HCT116 (cell line): Measurements from ENCODE around the gene MED9. TPM values are rescaled to one million over a fixed set of nuclear protein-coding genes. Genes with fewer than 3 reads are reported as not detected.

Source experiments
- ATAC-seq: fragments of 200-7000 bp; cut with Tn5 transposase; 2 replicates; pipeline ENCODE4 v1.9.1; 2020; ENCODE audit warnings: mild to moderate bottlenecking, moderate library complexity
- BruUV-seq: library from RNA; stranded (reverse); fragments of 400-500 nt; replicated peaks from 2 replicates; lab custom pipeline; 2021; lab: Mats Ljungman, UMichigan
- CTCF ChIA-PET: fragments of 300-600 bp; sonication (Branson Sonifier 250); formaldehyde crosslinking; loops from one replicate; lab custom pipeline; 2021; ENCODE audit warnings: antibody characterized with exemption; lab: Charles Lee
- POLR2A ChIA-PET: fragments of 300-600, 350-600 bp; sonication (Branson Sonifier 250); formaldehyde crosslinking; loops from one replicate; lab custom pipeline; 2021; ENCODE audit warnings: antibody characterized with exemption; lab: Charles Lee
- RAD21 ChIA-PET, 2 experiments: fragments of 300-600 bp; sonication (Branson Sonifier 250); formaldehyde crosslinking; loops; one replicate each; lab custom pipeline; 2023; ENCODE audit warnings: low total read pairs in 2 of 2; ENCODE audit not compliant: uncharacterized antibody in 2 of 2, unreplicated experiment in 2 of 2, low non-redundant PET in 1 of 2; lab: Charles Lee
- DNase-seq: peaks from one replicate; pipeline ENCODE4 v3.0.0-alpha.2; 2010; ENCODE audit warnings: low read depth, low spot score
- H2AFZ ChIP-seq: fragments of 200-600 bp; shearing (Covaris generic), sonication (generic); 2 replicates; pipeline ENCODE4 v1.6.1; 2017; ENCODE audit warnings: low read depth, mixed run types, mixed read lengths, antibody characterized with exemption, low read length; ENCODE audit not compliant: poor library complexity, severe bottlenecking
- H3K27ac ChIP-seq: 2 replicates; pipeline ENCODE4 v1.5.1; 2012; ENCODE audit warnings: low read depth, low read length
- H3K27me3 ChIP-seq: fragments of 200-600 bp; sonication (generic); 2 replicates; pipeline ENCODE4 v1.6.1; 2016; ENCODE audit warnings: mixed run types, low read length, mixed read lengths; ENCODE audit not compliant: insufficient read depth
- H3K36me3 ChIP-seq, 2 experiments: fragments of 200-500 bp in 1 of 2; fragments of 200-600 bp in 1 of 2; sonication (Bioruptor generic) in 1 of 2; sonication (generic) in 1 of 2; 2 replicates each; pipeline versions ENCODE4 v1.5.1 to v1.6.1; 2014 to 2016; ENCODE audit warnings: low read length in 2 of 2, inconsistent platforms in 1 of 2, mixed read lengths in 1 of 2, mixed run types in 1 of 2; ENCODE audit not compliant: insufficient read depth in 2 of 2, control insufficient read depth in 1 of 2
- H3K4me1 ChIP-seq, 2 experiments: fragments of 200-600 bp in 1 of 2; sonication (generic) in 1 of 2; 2 replicates each; pipeline versions ENCODE4 v1.5.1 to v1.6.1; 2012 to 2017; ENCODE audit warnings: low read length in 2 of 2, inconsistent platforms in 1 of 2, mild to moderate bottlenecking in 1 of 2, mixed read lengths in 1 of 2, mixed run types in 1 of 2, moderate library complexity in 1 of 2; ENCODE audit not compliant: insufficient read depth in 2 of 2, control insufficient read depth in 1 of 2
- H3K4me2 ChIP-seq: fragments of 200-600 bp; sonication (generic); 2 replicates; pipeline ENCODE4 v1.6.1; 2017; ENCODE audit warnings: mixed run types, low read length, mixed read lengths
- H3K4me3 ChIP-seq, 2 experiments: fragments of 200-600 bp in 1 of 2; sonication (generic) in 1 of 2; replicated peaks in 1 of 2; 2 replicates each; pipeline ENCODE4 v1.5.1; 2011 to 2016; ENCODE audit warnings: low read length in 2 of 2, control low read depth in 1 of 2, low read depth in 1 of 2, mild to moderate bottlenecking in 1 of 2, mixed read lengths in 1 of 2, mixed run types in 1 of 2
- H3K79me2 ChIP-seq: fragments of 200-600 bp; sonication (generic); 2 replicates; pipeline ENCODE4 v1.6.1; 2017; ENCODE audit warnings: mild to moderate bottlenecking, mixed run types, low read length, moderate library complexity, mixed read lengths; ENCODE audit not compliant: insufficient read depth
- H3K9ac ChIP-seq: fragments of 200-600 bp; sonication (generic); 2 replicates; pipeline ENCODE4 v1.6.1; 2016; ENCODE audit warnings: low read length, mixed read lengths
- H3K9me2 ChIP-seq: fragments of 200-600 bp; sonication (generic), shearing (Covaris generic); 2 replicates; pipeline ENCODE4 v1.6.1; 2017; ENCODE audit warnings: mixed run types, mild to moderate bottlenecking, moderate library complexity; ENCODE audit not compliant: insufficient read depth
- H3K9me3 ChIP-seq, 2 experiments: fragments of 200-500 bp in 1 of 2; fragments of 200-600 bp in 1 of 2; sonication (Bioruptor generic) in 1 of 2; sonication (generic) in 1 of 2; 2 replicates each; pipeline ENCODE4 v1.6.1; 2014 to 2017; ENCODE audit warnings: low read length in 2 of 2, mixed read lengths in 2 of 2, inconsistent platforms in 1 of 2, low read depth in 1 of 2, mild to moderate bottlenecking in 1 of 2, mixed run types in 1 of 2, moderate library complexity in 1 of 2; ENCODE audit not compliant: control insufficient read depth in 1 of 2, insufficient read depth in 1 of 2
- H4K20me1 ChIP-seq: fragments of 200-600 bp; sonication (generic), shearing (Covaris generic); 2 replicates; pipeline ENCODE4 v1.6.1; 2017; ENCODE audit warnings: mixed run types, mild to moderate bottlenecking, moderate library complexity; ENCODE audit not compliant: insufficient read depth
- CEBPB ChIP-seq: IDR thresholded peaks from 2 replicates; pipeline ENCODE4 v1.6.1; 2012; ENCODE audit warnings: low read depth
- ELF1 ChIP-seq: IDR thresholded peaks from 2 replicates; pipeline ENCODE4 v1.6.1; 2012; ENCODE audit warnings: low read depth, borderline replicate concordance
- EZH2 ChIP-seq: fragments of 200-600 bp; sonication (generic); IDR thresholded peaks from 2 replicates; pipeline ENCODE4 v1.6.1; 2017; ENCODE audit warnings: antibody characterized with exemption, mixed run types
- EZH2phosphoT487 ChIP-seq: fragments of 200-600 bp; IDR thresholded peaks from 2 replicates; pipeline ENCODE4 v1.6.1; 2018; ENCODE audit warnings: antibody characterized with exemption, borderline replicate concordance
- FOSL1 ChIP-seq: IDR thresholded peaks from 2 replicates; pipeline ENCODE4 v1.6.1; 2012; ENCODE audit warnings: low read depth
- POLR2A ChIP-seq: IDR thresholded peaks from 2 replicates; pipeline ENCODE4 v1.7.0; 2011; ENCODE audit warnings: borderline replicate concordance; ENCODE audit not compliant: insufficient read depth, insufficient read length; ENCODE audit errors: extremely low read depth
- POLR2AphosphoS5 ChIP-seq: IDR thresholded peaks from 2 replicates; pipeline ENCODE4 v1.6.1; 2011; ENCODE audit warnings: mild to moderate bottlenecking, low read depth, low read length, moderate library complexity
- SIN3A ChIP-seq: IDR thresholded peaks from 2 replicates; pipeline ENCODE4 v1.6.1; 2012; ENCODE audit warnings: low read depth
- SRF ChIP-seq: IDR thresholded peaks from 2 replicates; pipeline ENCODE4 v1.6.1; 2012; ENCODE audit warnings: low read depth
- YY1 ChIP-seq: IDR thresholded peaks from 2 replicates; pipeline ENCODE4 v1.6.1; 2011; ENCODE audit warnings: low read length, low read depth, moderate library complexity, mild to moderate bottlenecking; ENCODE audit not compliant: insufficient replicate concordance; ENCODE audit errors: extremely low read depth
- ZNF274 ChIP-seq: fragments of 200-500 bp; sonication (Bioruptor generic); IDR thresholded peaks from 2 replicates; pipeline ENCODE4 v1.6.1; 2014; ENCODE audit warnings: mild to moderate bottlenecking, low read depth, low read length, inconsistent platforms
- intact Hi-C: fragments of 100-400 bp; cut with micrococcal nuclease; formaldehyde crosslinking; loops from 2 replicates; pipeline ENCODE4 v1.10.0; 2022
- total RNA-seq: library from RNA; stranded (reverse); gene quantifications from one replicate; pipeline ENCODE4 v1.2.1, GENCODE V29; 2021; ENCODE audit not compliant: unreplicated experiment
- TF ChIP-seq, protein P1 (sequence below): IDR thresholded peaks from 2 replicates; pipeline ENCODE4 v1.6.1; 2011; ENCODE audit warnings: mild to moderate bottlenecking, low read length, moderate library complexity; ENCODE audit not compliant: insufficient replicate concordance; ENCODE audit errors: extremely low read depth
- TF ChIP-seq, protein P2 (sequence below): IDR thresholded peaks from 2 replicates; pipeline ENCODE4 v1.6.1; 2012
- TF ChIP-seq, protein P3 (sequence below): IDR thresholded peaks from 2 replicates; pipeline ENCODE4 v1.6.1; 2012; ENCODE audit warnings: low read depth

The MED9 gene
- total RNA-seq, 1 experiment from 2014 or later, result 13.9 TPM

DNA sequence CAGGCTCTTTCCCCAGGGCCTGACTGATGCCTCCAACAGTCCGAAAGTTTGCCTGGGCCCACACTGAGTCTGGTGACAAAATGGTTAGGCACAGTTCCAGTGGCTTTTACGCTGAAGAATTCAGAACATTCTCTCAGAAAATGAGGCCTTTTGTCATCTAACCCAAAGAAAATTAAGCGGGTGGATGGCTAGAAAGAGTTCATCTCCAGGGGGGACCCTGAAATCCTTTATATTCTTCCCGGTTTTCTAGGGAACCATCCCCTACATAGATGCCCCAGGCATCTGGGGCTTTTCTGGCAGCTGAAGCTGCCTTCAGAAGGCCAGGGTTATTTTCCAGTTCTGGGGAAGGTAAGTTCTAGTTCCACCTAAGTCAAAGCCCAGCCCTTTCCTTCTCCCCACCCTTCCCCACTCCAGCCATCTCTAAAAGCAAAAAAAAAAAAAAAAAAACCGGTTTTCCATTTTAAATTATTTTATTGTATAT is 17.2 kb downstream of the MED9 start:
- BruUV-seq, result no TSS peak
- no peak overlapping the region for H3K4me3 ChIP-seq

More for the DNA sequence above, 17.2 kb downstream of the MED9 start:
- H3K27me3 ChIP-seq, result no peaks in the 10 kb centered on the region
- TF ChIP-seq CEBPB, result no peak
- no peak for TF ChIP-seq POLR2A
- TF ChIP-seq, protein P1, sequence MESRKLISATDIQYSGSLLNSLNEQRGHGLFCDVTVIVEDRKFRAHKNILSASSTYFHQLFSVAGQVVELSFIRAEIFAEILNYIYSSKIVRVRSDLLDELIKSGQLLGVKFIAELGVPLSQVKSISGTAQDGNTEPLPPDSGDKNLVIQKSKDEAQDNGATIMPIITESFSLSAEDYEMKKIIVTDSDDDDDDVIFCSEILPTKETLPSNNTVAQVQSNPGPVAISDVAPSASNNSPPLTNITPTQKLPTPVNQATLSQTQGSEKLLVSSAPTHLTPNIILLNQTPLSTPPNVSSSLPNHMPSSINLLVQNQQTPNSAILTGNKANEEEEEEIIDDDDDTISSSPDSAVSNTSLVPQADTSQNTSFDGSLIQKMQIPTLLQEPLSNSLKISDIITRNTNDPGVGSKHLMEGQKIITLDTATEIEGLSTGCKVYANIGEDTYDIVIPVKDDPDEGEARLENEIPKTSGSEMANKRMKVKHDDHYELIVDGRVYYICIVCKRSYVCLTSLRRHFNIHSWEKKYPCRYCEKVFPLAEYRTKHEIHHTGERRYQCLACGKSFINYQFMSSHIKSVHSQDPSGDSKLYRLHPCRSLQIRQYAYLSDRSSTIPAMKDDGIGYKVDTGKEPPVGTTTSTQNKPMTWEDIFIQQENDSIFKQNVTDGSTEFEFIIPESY, result no peak
- TF ChIP-seq EZH2, result no peak
- no peak for TF ChIP-seq ZNF274
- no peak for TF ChIP-seq YY1
- TF ChIP-seq, protein P2, sequence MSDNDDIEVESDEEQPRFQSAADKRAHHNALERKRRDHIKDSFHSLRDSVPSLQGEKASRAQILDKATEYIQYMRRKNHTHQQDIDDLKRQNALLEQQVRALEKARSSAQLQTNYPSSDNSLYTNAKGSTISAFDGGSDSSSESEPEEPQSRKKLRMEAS, result no peak
- TF ChIP-seq ELF1, result no peak
- no peak for TF ChIP-seq POLR2AphosphoS5
- TF ChIP-seq EZH2phosphoT487, result no peak
- TF ChIP-seq, protein P3, sequence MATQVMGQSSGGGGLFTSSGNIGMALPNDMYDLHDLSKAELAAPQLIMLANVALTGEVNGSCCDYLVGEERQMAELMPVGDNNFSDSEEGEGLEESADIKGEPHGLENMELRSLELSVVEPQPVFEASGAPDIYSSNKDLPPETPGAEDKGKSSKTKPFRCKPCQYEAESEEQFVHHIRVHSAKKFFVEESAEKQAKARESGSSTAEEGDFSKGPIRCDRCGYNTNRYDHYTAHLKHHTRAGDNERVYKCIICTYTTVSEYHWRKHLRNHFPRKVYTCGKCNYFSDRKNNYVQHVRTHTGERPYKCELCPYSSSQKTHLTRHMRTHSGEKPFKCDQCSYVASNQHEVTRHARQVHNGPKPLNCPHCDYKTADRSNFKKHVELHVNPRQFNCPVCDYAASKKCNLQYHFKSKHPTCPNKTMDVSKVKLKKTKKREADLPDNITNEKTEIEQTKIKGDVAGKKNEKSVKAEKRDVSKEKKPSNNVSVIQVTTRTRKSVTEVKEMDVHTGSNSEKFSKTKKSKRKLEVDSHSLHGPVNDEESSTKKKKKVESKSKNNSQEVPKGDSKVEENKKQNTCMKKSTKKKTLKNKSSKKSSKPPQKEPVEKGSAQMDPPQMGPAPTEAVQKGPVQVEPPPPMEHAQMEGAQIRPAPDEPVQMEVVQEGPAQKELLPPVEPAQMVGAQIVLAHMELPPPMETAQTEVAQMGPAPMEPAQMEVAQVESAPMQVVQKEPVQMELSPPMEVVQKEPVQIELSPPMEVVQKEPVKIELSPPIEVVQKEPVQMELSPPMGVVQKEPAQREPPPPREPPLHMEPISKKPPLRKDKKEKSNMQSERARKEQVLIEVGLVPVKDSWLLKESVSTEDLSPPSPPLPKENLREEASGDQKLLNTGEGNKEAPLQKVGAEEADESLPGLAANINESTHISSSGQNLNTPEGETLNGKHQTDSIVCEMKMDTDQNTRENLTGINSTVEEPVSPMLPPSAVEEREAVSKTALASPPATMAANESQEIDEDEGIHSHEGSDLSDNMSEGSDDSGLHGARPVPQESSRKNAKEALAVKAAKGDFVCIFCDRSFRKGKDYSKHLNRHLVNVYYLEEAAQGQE, result no peak
- TF ChIP-seq FOSL1, result no peak
- no peak for TF ChIP-seq SIN3A
- no peak for TF ChIP-seq SRF
- peaks cover 0 to 15% of the 10 kb centered on the region in 2 experiments; a peak in 2 of 4 replicates for H3K4me1 ChIP-seq
- peaks cover 7% of the 10 kb centered on the region for H3K79me2 ChIP-seq
- no peaks in the 10 kb centered on the region for H4K20me1 ChIP-seq
- no peak for ATAC-seq
- H3K36me3 ChIP-seq, result peaks cover 0 to 11% of the 10 kb centered on the region in 2 experiments; a peak in 2 of 4 replicates
- no peak overlapping the region for H3K9ac ChIP-seq
- RAD21 ChIA-PET, result no interaction called here
- H3K9me3 ChIP-seq, result no peaks in the 10 kb centered on the region
- DNase-seq, result no peak
- CTCF ChIA-PET, result no interaction called here
- intact Hi-C loops, result no loop called here
- H3K9me2 ChIP-seq, result no peaks in the 10 kb centered on the region
- POLR2A ChIA-PET, result no interaction called here
- H3K27ac ChIP-seq, result no peak overlapping the region
- no peak overlapping the region for H2AFZ ChIP-seq
- no peak overlapping the region for H3K4me2 ChIP-seq
